GM21529 (cell line): Measurements from ENCODE around the gene ABCE1.

Source experiments
- ATAC-seq: cut with Tn5 transposase; IDR thresholded peaks from one replicate; pipeline ENCODE4 v1.9.1; 2021; ENCODE audit not compliant: unreplicated experiment

Gene ABCE1

GRCh38 chr4:145176641-145177432 lies 78.7 kb downstream of the ABCE1 start:
- no peak for ATAC-seq

- ATAC-seq = no peak
These were observed 79.4 kb downstream of the ABCE1 start for GRCh38 chr4:145177511-145177905.

DNA sequence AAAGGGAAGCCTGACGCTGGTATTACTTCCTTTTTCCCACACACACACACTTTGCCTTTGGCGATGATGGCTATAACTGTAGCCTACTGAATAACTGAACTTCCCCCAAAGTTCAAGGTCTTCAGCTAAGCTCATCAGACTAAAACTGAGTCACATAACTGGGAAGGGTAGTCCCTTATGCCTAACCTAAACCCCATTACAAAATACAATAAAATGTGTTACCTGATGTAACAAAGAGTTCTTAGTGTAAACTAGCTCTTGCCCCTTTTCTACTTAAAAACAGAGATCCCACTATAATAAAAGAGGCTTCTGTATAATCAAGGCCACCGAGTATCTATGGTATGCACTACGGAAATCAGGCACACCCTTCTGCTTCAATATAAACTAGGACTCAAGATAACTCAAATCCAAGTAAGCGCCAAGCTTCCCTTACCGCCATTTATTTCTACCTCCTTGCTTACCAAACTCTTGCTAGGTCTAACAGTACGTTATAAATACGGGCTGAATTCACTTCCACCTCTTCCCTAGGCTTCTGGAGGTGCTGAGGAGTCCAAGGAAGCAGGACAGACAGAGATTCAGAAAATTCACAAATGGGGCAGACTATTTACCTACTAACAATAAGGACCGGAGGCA lies 79.9 kb downstream of the ABCE1 start:
- ATAC-seq = no peak

DNA sequence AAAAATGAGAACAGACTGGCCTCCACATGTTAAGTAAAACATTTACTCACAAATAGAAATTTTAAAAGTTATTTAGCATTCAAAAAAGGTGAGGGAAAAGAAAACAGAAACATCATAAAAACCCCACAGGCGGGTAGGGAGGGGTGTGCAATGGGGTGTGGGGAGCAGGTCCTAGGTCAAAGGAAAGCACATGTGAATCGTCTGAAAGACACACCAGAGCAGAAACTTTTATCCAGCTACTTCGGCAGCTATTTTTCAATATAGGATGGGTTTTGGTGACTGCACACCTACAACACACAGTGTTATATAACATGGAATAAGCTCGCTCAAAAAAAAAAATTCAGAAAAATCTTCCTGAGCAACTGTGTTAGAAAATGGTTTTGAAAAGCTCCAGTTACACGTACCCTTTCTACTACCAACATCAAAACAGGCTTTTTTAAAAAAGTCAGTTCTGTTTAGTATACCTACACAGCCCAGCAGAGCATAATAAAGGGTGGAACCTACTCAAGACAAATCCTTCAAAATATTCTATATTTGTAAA lies 80.7 kb downstream of the ABCE1 start:
- no peak for ATAC-seq
